K562 (cell line): ENCODE measurements around the gene CEP250. TPM values are rescaled to one million over a fixed set of nuclear protein-coding genes. Genes with fewer than 3 reads are reported as not detected.

ENCODE experiments used
- ATAC-seq: fragments of 200-7000 bp; cut with Tn5 transposase; 3 replicates; pipeline ENCODE4 v1.9.1; 2020; ENCODE audit warnings: moderate library complexity
- BruUV-seq: library from RNA; stranded (reverse); fragments of 400-500 nt; replicated peaks from 2 replicates; lab custom pipeline; 2021; lab: Mats Ljungman, UMichigan
- CTCF ChIA-PET: fragments of 300-600 bp; formaldehyde crosslinking; extraction: SDS; loops from one replicate; lab custom pipeline; 2021; ENCODE audit warnings: low intra/inter-chr PET ratio; lab: Yijun Ruan, JAX
- POLR2A ChIA-PET: fragments of 300-600, 350-650 bp; sonication (Branson Sonifier 250); formaldehyde crosslinking; extraction: SDS; loops from one replicate; lab custom pipeline; 2021; ENCODE audit warnings: antibody characterized with exemption, inconsistent platforms; lab: Yijun Ruan, JAX
- DNase-seq, 4 experiments: peaks; one replicate each; pipeline versions ENCODE4 v3.0.0 to v3.0.0-alpha.2; 2011 to 2018; ENCODE audit warnings: low spot score in 3 of 4, mixed read lengths in 3 of 4; ENCODE audit errors: extremely low read depth in 1 of 4
- FAIRE-seq: peaks from 2 replicates; lab custom pipeline; 2011; peaks lifted over from hg19 to GRCh38; lab: Jason Lieb, UNC
- H2AFZ ChIP-seq: 2 replicates; pipeline ENCODE4 v1.6.0; 2011; ENCODE audit warnings: low read depth, low read length, control low read depth, inconsistent platforms
- H3K27ac ChIP-seq: fragments of 200-600 bp; 3 replicates; pipeline ENCODE4 v1.8.0; 2011; ENCODE audit warnings: low read depth, mild to moderate bottlenecking, control low read depth, inconsistent platforms, low read length, moderate library complexity, mixed read lengths; ENCODE audit errors: extremely low read depth
- H3K27me3 ChIP-seq, 2 experiments: fragments of 300-600 bp in 1 of 2; 2 replicates in 1 of 2; 3 replicates in 1 of 2; pipeline versions ENCODE4 v1.6.0 to v1.8.0; 2011; ENCODE audit warnings: inconsistent platforms in 2 of 2, low read length in 2 of 2, mild to moderate bottlenecking in 1 of 2, mixed read lengths in 1 of 2, moderate library complexity in 1 of 2; ENCODE audit not compliant: control insufficient read depth in 2 of 2, insufficient read depth in 2 of 2
- H3K36me3 ChIP-seq: fragments of 300-600 bp; 3 replicates; pipeline ENCODE4 v1.8.0; 2011; ENCODE audit warnings: mild to moderate bottlenecking, low read length, inconsistent platforms; ENCODE audit not compliant: control insufficient read depth, insufficient read depth
- H3K4me1 ChIP-seq, 2 experiments: fragments of 200-600 bp in 1 of 2; replicated peaks in 1 of 2; 2 replicates in 1 of 2; 3 replicates in 1 of 2; pipeline versions ENCODE4 v1.5.1 to v1.8.0; 2011; ENCODE audit warnings: inconsistent platforms in 2 of 2, low read length in 2 of 2, mild to moderate bottlenecking in 1 of 2, mixed read lengths in 1 of 2, moderate library complexity in 1 of 2; ENCODE audit not compliant: control insufficient read depth in 2 of 2, insufficient read depth in 2 of 2
- H3K4me2 ChIP-seq: 2 replicates; pipeline ENCODE4 v1.6.1; 2011; ENCODE audit warnings: low read length, control low read depth, inconsistent platforms, mixed read lengths; ENCODE audit not compliant: insufficient read depth
- H3K4me3 ChIP-seq: fragments of 200-600 bp; sonication (generic), shearing (Covaris generic); 2 replicates; pipeline ENCODE4 v1.5.1; 2016; ENCODE audit warnings: control low read depth, inconsistent platforms
- H3K79me2 ChIP-seq: fragments of 200-600 bp; 3 replicates; pipeline ENCODE4 v1.8.0; 2011; ENCODE audit warnings: low read length, inconsistent platforms; ENCODE audit not compliant: control insufficient read depth, insufficient read depth
- H3K9ac ChIP-seq, 2 experiments: 2 replicates each; pipeline versions ENCODE4 v1.6.0 to v1.6.1; 2011; ENCODE audit warnings: low read depth in 2 of 2, low read length in 2 of 2, control low read depth in 1 of 2, inconsistent platforms in 1 of 2, mild to moderate bottlenecking in 1 of 2, mixed read lengths in 1 of 2; ENCODE audit not compliant: insufficient read depth in 1 of 2
- H3K9me1 ChIP-seq: one replicate; pipeline ENCODE4 v1.6.0; 2011; ENCODE audit warnings: inconsistent platforms, mild to moderate bottlenecking, low read length, moderate library complexity; ENCODE audit not compliant: control insufficient read depth, insufficient read depth
- H3K9me3 ChIP-seq: replicated peaks from 2 replicates; pipeline ENCODE4 v1.5.1; 2011; ENCODE audit warnings: low read depth, low read length, inconsistent platforms; ENCODE audit not compliant: control insufficient read depth, insufficient read depth
- H4K20me1 ChIP-seq: replicated peaks from 2 replicates; pipeline ENCODE4 v1.6.1; 2011; ENCODE audit warnings: low read length, inconsistent platforms, mixed read lengths; ENCODE audit not compliant: control insufficient read depth, insufficient read depth
- HDAC3 ChIP-seq: fragments of 450-650 bp; IDR thresholded peaks from 2 replicates; pipeline ENCODE4 v1.6.1; 2018; ENCODE audit warnings: borderline replicate concordance, mild to moderate bottlenecking, moderate library complexity; ENCODE audit not compliant: partially characterized antibody
- KAT2B ChIP-seq: IDR thresholded peaks from one replicate; pipeline ENCODE4 v1.6.1; 2012; ENCODE audit warnings: low read depth, mild to moderate bottlenecking, control low read depth, inconsistent platforms, low read length, moderate library complexity
- MTA2 ChIP-seq: fragments of 450-650 bp; IDR thresholded peaks from 2 replicates; pipeline ENCODE4 v1.6.1; 2016; ENCODE audit warnings: low read depth
- POLR2AphosphoS2 ChIP-seq: IDR thresholded peaks from 2 replicates; pipeline ENCODE4 v1.6.1; 2012; ENCODE audit warnings: low read length, improper control_type of control experiment
- ZBED1 ChIP-seq: IDR thresholded peaks from 2 replicates; pipeline ENCODE4 v1.6.1; 2014
- ZNF324 ChIP-seq: fragments of 250-450 bp; sonication (Bioruptor Pico); IDR thresholded peaks from 2 replicates; pipeline ENCODE4 v1.4.0; 2020; ENCODE audit warnings: mild to moderate bottlenecking
- WGBS: fragments of 100-300 bp; shearing (Covaris generic); methylation state at CpG from one replicate; pipeline ENCODE4 v1.1.6; 2016; ENCODE audit warnings: low coverage, mixed read lengths; ENCODE audit not compliant: insufficient coverage; ENCODE audit errors: missing lambda C conversion rate; 5-methylcytosine and 5-hydroxymethylcytosine counted together
- in situ Hi-C: fragments of 300-500 bp; cut with MboI; formaldehyde crosslinking; loops from 4 replicates; pipeline ENCODE4 v1.15.0; 2018; ENCODE audit warnings: inconsistent platforms, mixed read lengths
- intact Hi-C: fragments of 100-400 bp; cut with micrococcal nuclease; formaldehyde crosslinking; loops from 2 replicates; pipeline ENCODE4 v1.14.2; 2022
- polyA plus RNA-seq, 8 experiments: library from polyadenylated mRNA; depleted of rRNA in 4 of 8; stranded (reverse) in 5 of 8; unstranded in 3 of 8; fragments of >200 nt; fragmentation: Nextera tagmentation in 2 of 8; fragmentation: Illumina TruSeq in 1 of 8; extraction: Ambion mirVana in 2 of 8; extraction: Trizol in 1 of 8; gene quantifications; 2 replicates each; pipeline versions ENCODE4 v1.2.1 to v1.2.3, GENCODE V29; 2011 to 2014; ENCODE audit warnings: inconsistent platforms in 1 of 8, missing spikeins in 1 of 8
- total RNA-seq, 7 experiments: library from RNA; depleted of rRNA in 6 of 7; stranded (reverse); fragments of >200 nt in 6 of 7; fragmentation: Illumina TruSeq in 2 of 7; extraction: Trizol in 2 of 7; gene quantifications; 2 replicates each; pipeline versions ENCODE4 v1.2.1 to v1.2.3, GENCODE V29; 2011 to 2021; ENCODE audit warnings: low replicate concordance in 1 of 7
- TF ChIP-seq, protein P1 (sequence below): fragments of 250-450 bp; sonication (Bioruptor Pico); IDR thresholded peaks from 2 replicates; pipeline ENCODE4 v1.8.0; 2021; ENCODE audit warnings: moderate library complexity, mild to moderate bottlenecking, inconsistent platforms

Gene CEP250
- total and polyA plus RNA-seq, 9 of the 15 experiments (the other 6 are each of a cell fraction or from before 2014, with no cell fraction given): 2.5 to 41.9 (median 20.5) TPM

DNA sequence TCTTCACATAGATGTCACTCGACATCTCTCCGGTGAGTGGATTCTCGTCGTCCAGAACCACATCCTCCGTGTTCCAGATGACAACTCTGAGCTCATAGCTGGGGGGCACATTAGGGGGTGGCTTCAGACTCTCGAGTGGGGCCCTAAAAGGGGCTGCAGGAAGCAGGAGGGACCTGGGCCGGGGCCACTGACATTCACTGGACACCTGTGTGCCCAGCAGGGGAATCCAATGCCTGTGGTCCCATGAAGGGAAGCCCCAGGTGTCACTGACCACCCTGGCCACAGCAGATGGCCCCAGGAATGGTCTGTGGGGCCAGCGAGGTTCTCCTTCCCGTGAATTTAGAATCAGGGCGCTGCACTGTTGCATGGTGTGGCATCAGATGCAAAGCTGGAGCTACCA is 105.1 kb downstream of the CEP250 start:
- BruUV-seq: no TSS peak

More for the DNA sequence above, 105.1 kb downstream of the CEP250 start:
- Histone ChIP-seq H4K20me1 (peaks cover 3% of the 10 kb centered on the region), H3K4me1 (peaks cover 0 to 14% of the 10 kb centered on the region in 2 experiments; a peak in 2 of 5 replicates), H3K27ac (no peak overlapping the region), H3K9me1 (no peaks in the 10 kb centered on the region), H2AFZ (no peak overlapping the region), H3K79me2 (no peaks in the 10 kb centered on the region), H3K4me3 (no peak overlapping the region), H3K9me3 (no peaks in the 10 kb centered on the region), H3K4me2 (no peak overlapping the region), H3K9ac (peak overlapping the region in 1 of 2 experiments; percentile 30; a peak in 1 of 4 replicates), H3K36me3 (peaks cover 21% of the 10 kb centered on the region; the same call in 1 of the 3 replicates), H3K27me3 (peaks cover 2 to 14% of the 10 kb centered on the region in 2 experiments; a peak in 4 of 5 replicates)
- DNase-seq (no peak), FAIRE-seq (no peak), ATAC-seq (no peak)
- in situ Hi-C loops: no loop called here
- ChIA-PET CTCF (no interaction called here), POLR2A (interaction anchor here (0.8 to 1.0 kb wide), 3 partner anchors 57 to 735 kb away, joined by 3 read pairs; partner anchors contain the start of gene NCOA6)
- TF ChIP-seq HDAC3 (no peak), ZNF324 (no peak), KAT2B (no peak), ZBED1 (no peak), MTA2 (no peak), POLR2AphosphoS2 (no peak)
- TF ChIP-seq, protein P1, sequence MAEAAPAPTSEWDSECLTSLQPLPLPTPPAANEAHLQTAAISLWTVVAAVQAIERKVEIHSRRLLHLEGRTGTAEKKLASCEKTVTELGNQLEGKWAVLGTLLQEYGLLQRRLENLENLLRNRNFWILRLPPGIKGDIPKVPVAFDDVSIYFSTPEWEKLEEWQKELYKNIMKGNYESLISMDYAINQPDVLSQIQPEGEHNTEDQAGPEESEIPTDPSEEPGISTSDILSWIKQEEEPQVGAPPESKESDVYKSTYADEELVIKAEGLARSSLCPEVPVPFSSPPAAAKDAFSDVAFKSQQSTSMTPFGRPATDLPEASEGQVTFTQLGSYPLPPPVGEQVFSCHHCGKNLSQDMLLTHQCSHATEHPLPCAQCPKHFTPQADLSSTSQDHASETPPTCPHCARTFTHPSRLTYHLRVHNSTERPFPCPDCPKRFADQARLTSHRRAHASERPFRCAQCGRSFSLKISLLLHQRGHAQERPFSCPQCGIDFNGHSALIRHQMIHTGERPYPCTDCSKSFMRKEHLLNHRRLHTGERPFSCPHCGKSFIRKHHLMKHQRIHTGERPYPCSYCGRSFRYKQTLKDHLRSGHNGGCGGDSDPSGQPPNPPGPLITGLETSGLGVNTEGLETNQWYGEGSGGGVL (CRISPR knock-in tag): no peak
- intact Hi-C loops: no loop called here
- WGBS: 21% methylated on average over 10 of the region's 10 CpGs
